IMR-90 (cell line): Measurements from ENCODE around the gene MARCHF7. TPM values are rescaled to one million over a fixed set of nuclear protein-coding genes. Genes with fewer than 3 reads are reported as not detected.

Experiments
- ATAC-seq: fragments of 200-7000 bp; cut with Tn5 transposase; 2 replicates; pipeline ENCODE4 v1.9.1; 2020; ENCODE audit warnings: low read depth, mild to moderate bottlenecking, moderate library complexity
- BruUV-seq: library from RNA; stranded (reverse); fragments of 400-500 nt; replicated peaks from 2 replicates; lab custom pipeline; 2021; lab: Mats Ljungman, UMichigan
- CTCF ChIA-PET: fragments of 300-600 bp; formaldehyde crosslinking; extraction: SDS; loops from one replicate; lab custom pipeline; 2021; ENCODE audit warnings: antibody characterized with exemption; lab: Yijun Ruan, JAX
- POLR2A ChIA-PET: fragments of 300-600 bp; sonication (Branson Sonifier 250); formaldehyde crosslinking; loops from one replicate; lab custom pipeline; 2022; ENCODE audit warnings: antibody characterized with exemption; ENCODE audit not compliant: unreplicated experiment; lab: Charles Lee
- DNase-seq: peaks from one replicate; pipeline ENCODE4 v3.0.0; 2013
- H2AFZ ChIP-seq: replicated peaks from 2 replicates; pipeline ENCODE3; 2013; ENCODE audit warnings: low read length, mild to moderate bottlenecking; ENCODE audit not compliant: poor library complexity
- H2AK5ac ChIP-seq: 2 replicates; pipeline ENCODE4 v1.6.1; 2013; ENCODE audit warnings: low read depth, low read length, inconsistent platforms
- H2AK9ac ChIP-seq: replicated peaks from 2 replicates; pipeline ENCODE3; 2013; ENCODE audit warnings: mild to moderate bottlenecking, low read depth, low read length, moderate library complexity; ENCODE audit not compliant: poor library complexity
- H2BK120ac ChIP-seq: 2 replicates; pipeline ENCODE4 v1.6.1; 2013; ENCODE audit warnings: low read depth, low read length, inconsistent platforms
- H2BK15ac ChIP-seq: 3 replicates; pipeline ENCODE4 v1.6.1; 2013; ENCODE audit warnings: low read depth, low read length, inconsistent platforms
- H2BK20ac ChIP-seq: 2 replicates; pipeline ENCODE4 v1.6.1; 2013; ENCODE audit warnings: low read depth, mild to moderate bottlenecking, inconsistent platforms, low read length, moderate library complexity
- H2BK5ac ChIP-seq: 2 replicates; pipeline ENCODE4 v1.6.1; 2013; ENCODE audit warnings: mild to moderate bottlenecking, low read depth, low read length, inconsistent platforms; ENCODE audit not compliant: poor library complexity, severe bottlenecking
- H3K14ac ChIP-seq: replicated peaks from 2 replicates; pipeline ENCODE4 v1.6.1; 2013; ENCODE audit warnings: low read depth, low read length, inconsistent platforms
- H3K18ac ChIP-seq: 2 replicates; pipeline ENCODE4 v1.6.1; 2013; ENCODE audit warnings: low read depth, low read length, control low read depth
- H3K23ac ChIP-seq: 2 replicates; pipeline ENCODE4 v1.6.1; 2013; ENCODE audit warnings: low read depth, low read length, inconsistent platforms
- H3K27ac ChIP-seq: 2 replicates; pipeline ENCODE4 v1.5.1; 2013; ENCODE audit warnings: mild to moderate bottlenecking, control low read depth, low read length; ENCODE audit not compliant: insufficient read depth
- H3K27me3 ChIP-seq: 2 replicates; pipeline ENCODE4 v1.6.1; 2013; ENCODE audit warnings: low read length; ENCODE audit not compliant: control insufficient read depth, insufficient read depth
- H3K36me3 ChIP-seq: 2 replicates; pipeline ENCODE4 v1.6.1; 2013; ENCODE audit warnings: low read length, mixed read lengths; ENCODE audit not compliant: control insufficient read depth, insufficient read depth
- H3K4ac ChIP-seq: 2 replicates; pipeline ENCODE4 v1.6.1; 2013; ENCODE audit warnings: low read depth, low read length, inconsistent platforms
- H3K4me1 ChIP-seq: 2 replicates; pipeline ENCODE4 v1.6.1; 2013; ENCODE audit warnings: low read length, mixed read lengths; ENCODE audit not compliant: control insufficient read depth, insufficient read depth
- H3K4me2 ChIP-seq: 2 replicates; pipeline ENCODE4 v1.6.1; 2013; ENCODE audit warnings: low read depth, mild to moderate bottlenecking, control low read depth, low read length, moderate library complexity
- H3K4me3 ChIP-seq: 2 replicates; pipeline ENCODE4 v1.5.1; 2013; ENCODE audit warnings: low read depth, mild to moderate bottlenecking, control low read depth, low read length, moderate library complexity; ENCODE audit not compliant: insufficient read depth
- H3K56ac ChIP-seq: 2 replicates; pipeline ENCODE4 v1.6.1; 2013; ENCODE audit warnings: low read length, inconsistent platforms; ENCODE audit not compliant: insufficient read depth; ENCODE audit errors: extremely low read depth
- H3K79me1 ChIP-seq, 2 experiments: 2 replicates each; pipeline ENCODE4 v1.6.1; 2013; ENCODE audit warnings: low read length in 2 of 2, inconsistent platforms in 1 of 2, low read depth in 1 of 2
- H3K9ac ChIP-seq: 2 replicates; pipeline ENCODE4 v1.6.1; 2013; ENCODE audit warnings: low read depth, low read length, control low read depth
- H3K9me1 ChIP-seq: 2 replicates; pipeline ENCODE4 v1.6.1; 2013; ENCODE audit warnings: low read length, inconsistent platforms; ENCODE audit not compliant: insufficient read depth
- H3K9me3 ChIP-seq: 2 replicates; pipeline ENCODE4 v1.6.1; 2013; ENCODE audit warnings: low read length; ENCODE audit not compliant: control insufficient read depth, insufficient read depth
- H4K20me1 ChIP-seq: 2 replicates; pipeline ENCODE4 v1.6.1; 2013; ENCODE audit warnings: low read length, inconsistent platforms; ENCODE audit not compliant: insufficient read depth
- H4K5ac ChIP-seq: 2 replicates; pipeline ENCODE4 v1.6.1; 2013; ENCODE audit warnings: mild to moderate bottlenecking, low read depth, low read length, control low read depth
- H4K8ac ChIP-seq, 2 experiments: 2 replicates each; pipeline ENCODE4 v1.6.1; 2013; ENCODE audit warnings: low read depth in 2 of 2, low read length in 2 of 2, control low read depth in 1 of 2, inconsistent platforms in 1 of 2
- H4K91ac ChIP-seq: 2 replicates; pipeline ENCODE4 v1.6.1; 2013; ENCODE audit warnings: low read depth, low read length, inconsistent platforms; ENCODE audit not compliant: insufficient read depth
- CEBPB ChIP-seq: IDR thresholded peaks from 2 replicates; pipeline ENCODE4 v1.6.1; 2012; ENCODE audit warnings: low read depth, low read length, improper control_type of control experiment
- MAFK ChIP-seq: IDR thresholded peaks from 2 replicates; pipeline ENCODE4 v1.6.1; 2012; ENCODE audit warnings: low read depth, low read length, improper control_type of control experiment
- SMC3 ChIP-seq: fragments of 150-350 bp; IDR thresholded peaks from 2 replicates; pipeline ENCODE4 v1.6.1; 2016; ENCODE audit warnings: low read depth, mild to moderate bottlenecking, antibody characterized with exemption, low read length, moderate library complexity
- WGBS, 2 experiments: methylation state at CpG; one replicate each; pipeline versions ENCODE4 v1.1.5 to v1.1.7; 2013; ENCODE audit warnings: missing lambda C conversion rate in 2 of 2; ENCODE audit not compliant: insufficient read length in 1 of 2; ENCODE audit errors: extremely low coverage in 2 of 2; 5-methylcytosine and 5-hydroxymethylcytosine counted together
- dilution Hi-C: fragments of 300-500 bp; cut with HindIII; formaldehyde crosslinking; loops from one replicate; pipeline ENCODE4 v1.14.3; 2018; ENCODE audit warnings: low sequenced_read_pairs; ENCODE audit not compliant: unreplicated experiment
- in situ Hi-C: fragments of 300-500 bp; cut with MboI; formaldehyde crosslinking; loops from 3 replicates; pipeline ENCODE4 v1.14.3; 2019; ENCODE audit warnings: low sequenced_read_pairs, inconsistent platforms, mixed read lengths
- intact Hi-C: fragments of 100-400 bp; cut with micrococcal nuclease; formaldehyde crosslinking; loops from 2 replicates; pipeline ENCODE4 v1.10.0; 2022
- polyA plus RNA-seq, 3 experiments: library from polyadenylated mRNA; depleted of rRNA; stranded (reverse); fragments of >200 nt; gene quantifications; 2 replicates each; pipeline ENCODE4 v1.2.3, GENCODE V29; 2012; ENCODE audit warnings: low replicate concordance in 1 of 3
- total RNA-seq: library from RNA; depleted of rRNA; stranded (reverse); fragments of >200 nt; gene quantifications from 2 replicates; pipeline ENCODE4 v1.2.3, GENCODE V29; 2012
- TF ChIP-seq, protein P1 (sequence below): fragments of 150-350 bp; IDR thresholded peaks from 2 replicates; pipeline ENCODE4 v1.6.1; 2016; ENCODE audit warnings: low read depth, mild to moderate bottlenecking, low read length, moderate library complexity, borderline replicate concordance

The MARCHF7 gene
- total and polyA plus RNA-seq, 2 of the 4 experiments (the other 2 are of a cell fraction): 59.1 to 193 TPM

DNA sequence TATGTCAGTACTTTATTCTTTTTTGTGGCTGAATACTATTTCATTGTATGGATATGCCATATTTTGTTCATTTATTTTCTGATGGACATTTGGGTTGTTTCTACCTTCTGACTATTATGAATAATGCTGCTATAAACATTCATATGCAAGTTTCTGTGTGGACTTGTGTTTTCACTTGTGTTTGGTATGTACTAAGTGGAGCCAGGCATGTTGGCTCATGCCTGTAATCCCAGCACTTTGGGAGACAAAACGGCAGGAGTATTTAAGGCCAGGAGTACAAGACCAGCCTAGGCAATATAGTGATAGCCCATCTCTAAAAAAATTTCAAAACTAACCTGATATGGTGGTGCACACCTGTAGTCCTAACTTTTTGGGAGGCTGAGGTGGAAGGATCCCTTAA lies 23.3 kb downstream of the MARCHF7 start:
- TF ChIP-seq CEBPB (no peak), MAFK (no peak), SMC3 (no peak)
- TF ChIP-seq, protein P1, sequence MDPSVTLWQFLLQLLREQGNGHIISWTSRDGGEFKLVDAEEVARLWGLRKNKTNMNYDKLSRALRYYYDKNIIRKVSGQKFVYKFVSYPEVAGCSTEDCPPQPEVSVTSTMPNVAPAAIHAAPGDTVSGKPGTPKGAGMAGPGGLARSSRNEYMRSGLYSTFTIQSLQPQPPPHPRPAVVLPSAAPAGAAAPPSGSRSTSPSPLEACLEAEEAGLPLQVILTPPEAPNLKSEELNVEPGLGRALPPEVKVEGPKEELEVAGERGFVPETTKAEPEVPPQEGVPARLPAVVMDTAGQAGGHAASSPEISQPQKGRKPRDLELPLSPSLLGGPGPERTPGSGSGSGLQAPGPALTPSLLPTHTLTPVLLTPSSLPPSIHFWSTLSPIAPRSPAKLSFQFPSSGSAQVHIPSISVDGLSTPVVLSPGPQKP: no peak
- no peak overlapping the region for H3K4me3 ChIP-seq
- no peak overlapping the region for H4K5ac ChIP-seq
- no peak overlapping the region for H2AFZ ChIP-seq
- no peak overlapping the region; the same call in 1 of the 2 replicates for H3K56ac ChIP-seq
- ATAC-seq: no peak
- no peak overlapping the region for H2BK20ac ChIP-seq
- in situ Hi-C loops (no loop called here), dilution Hi-C loops (no loop called here), intact Hi-C loops (no loop called here)
- peak overlapping the region; percentile 66 for H2AK9ac ChIP-seq
- WGBS, 2 experiments: no CpG with 5 or more reads among the region's 1 CpG
- peaks cover 45% of the 10 kb centered on the region for H3K36me3 ChIP-seq
- H3K23ac ChIP-seq: peak overlapping the region; percentile 56; the same call in 1 of the 2 replicates
- POLR2A ChIA-PET: no interaction called here
- CTCF ChIA-PET: interaction anchor here (0.8 kb wide), 1 partner anchor 25 kb away, joined by 3 read pairs; no protein-coding TSS in a partner anchor
- 0 out of 4 replicates have a peak overlapping the region, but pooled peaks of 1 of the 2 experiments have one; percentile 11 for H4K8ac ChIP-seq
- H3K18ac ChIP-seq: no peak overlapping the region
- H2BK5ac ChIP-seq: peak overlapping the region; percentile 83
- no peak overlapping the region for H2BK15ac ChIP-seq
- H4K20me1 ChIP-seq: peaks cover 73% of the 10 kb centered on the region
- no peaks in the 10 kb centered on the region for H3K9me3 ChIP-seq
- no peak overlapping the region for H3K9ac ChIP-seq
- peak overlapping the region; percentile 40; the same call in 1 of the 2 replicates for H3K4ac ChIP-seq
- no TSS peak for BruUV-seq
- H3K4me2 ChIP-seq: peak overlapping the region; percentile 23; the same call in 1 of the 2 replicates
- H4K91ac ChIP-seq: no peak overlapping the region
- no peak overlapping the region for H2BK120ac ChIP-seq
- no peaks in the 10 kb centered on the region; the same call in 1 of the 2 replicates for H3K4me1 ChIP-seq
- H2AK5ac ChIP-seq: peak overlapping the region; percentile 14; the same call in 1 of the 2 replicates
- peak overlapping the region; percentile 66; the same call in 1 of the 2 replicates for H3K27ac ChIP-seq
- H3K79me1 ChIP-seq: peaks cover 34 to 56% of the 10 kb centered on the region in 2 experiments
- no peaks in the 10 kb centered on the region for H3K27me3 ChIP-seq
- no peak for DNase-seq
- H3K14ac ChIP-seq: peak overlapping the region; percentile 72; the same call in 1 of the 2 replicates
- peaks cover 24% of the 10 kb centered on the region for H3K9me1 ChIP-seq
